Measurements from ENCODE around the gene XIRP2.

DNA sequence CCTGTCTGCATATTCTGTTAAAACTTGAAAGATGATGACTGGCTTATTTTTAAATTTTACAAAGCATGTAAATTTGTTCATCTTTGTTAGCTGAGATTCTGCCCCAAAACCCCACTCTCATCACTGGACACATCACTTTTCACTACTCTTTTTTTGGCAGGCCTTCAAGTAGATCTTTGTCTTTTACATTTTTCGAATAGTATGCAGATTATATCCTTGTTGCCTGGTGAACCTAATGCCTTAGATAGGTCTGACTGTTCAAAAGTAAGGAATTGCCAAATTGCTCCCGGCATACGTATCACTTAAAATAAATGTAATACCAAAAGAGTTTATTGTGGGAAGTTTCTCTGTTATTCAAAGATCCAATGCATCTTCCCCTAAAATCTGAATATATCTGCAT lies 303.3 kb downstream of the XIRP2 start:
- TF ChIP-seq, protein P1, sequence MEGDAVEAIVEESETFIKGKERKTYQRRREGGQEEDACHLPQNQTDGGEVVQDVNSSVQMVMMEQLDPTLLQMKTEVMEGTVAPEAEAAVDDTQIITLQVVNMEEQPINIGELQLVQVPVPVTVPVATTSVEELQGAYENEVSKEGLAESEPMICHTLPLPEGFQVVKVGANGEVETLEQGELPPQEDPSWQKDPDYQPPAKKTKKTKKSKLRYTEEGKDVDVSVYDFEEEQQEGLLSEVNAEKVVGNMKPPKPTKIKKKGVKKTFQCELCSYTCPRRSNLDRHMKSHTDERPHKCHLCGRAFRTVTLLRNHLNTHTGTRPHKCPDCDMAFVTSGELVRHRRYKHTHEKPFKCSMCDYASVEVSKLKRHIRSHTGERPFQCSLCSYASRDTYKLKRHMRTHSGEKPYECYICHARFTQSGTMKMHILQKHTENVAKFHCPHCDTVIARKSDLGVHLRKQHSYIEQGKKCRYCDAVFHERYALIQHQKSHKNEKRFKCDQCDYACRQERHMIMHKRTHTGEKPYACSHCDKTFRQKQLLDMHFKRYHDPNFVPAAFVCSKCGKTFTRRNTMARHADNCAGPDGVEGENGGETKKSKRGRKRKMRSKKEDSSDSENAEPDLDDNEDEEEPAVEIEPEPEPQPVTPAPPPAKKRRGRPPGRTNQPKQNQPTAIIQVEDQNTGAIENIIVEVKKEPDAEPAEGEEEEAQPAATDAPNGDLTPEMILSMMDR (IDR thresholded peaks at IDR 0.05; ENCODE audit: control extremely low read depth in 1 of 3, insufficient read depth in 1 of 3, low read depth in 1 of 3, low read length in 3 of 3) = no peak
- TF ChIP-seq, protein P2, sequence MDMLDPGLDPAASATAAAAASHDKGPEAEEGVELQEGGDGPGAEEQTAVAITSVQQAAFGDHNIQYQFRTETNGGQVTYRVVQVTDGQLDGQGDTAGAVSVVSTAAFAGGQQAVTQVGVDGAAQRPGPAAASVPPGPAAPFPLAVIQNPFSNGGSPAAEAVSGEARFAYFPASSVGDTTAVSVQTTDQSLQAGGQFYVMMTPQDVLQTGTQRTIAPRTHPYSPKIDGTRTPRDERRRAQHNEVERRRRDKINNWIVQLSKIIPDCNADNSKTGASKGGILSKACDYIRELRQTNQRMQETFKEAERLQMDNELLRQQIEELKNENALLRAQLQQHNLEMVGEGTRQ (IDR thresholded peaks at IDR 0.05; ENCODE audit: low read length) = no peak
- TF ChIP-seq CEBPB (IDR thresholded peaks at IDR 0.05; ENCODE audit: low read depth, low read length) (no peak), BRCA1 (IDR thresholded peaks at IDR 0.05; ENCODE audit: low read depth, low read length) (no peak), EGR1 (IDR thresholded peaks at IDR 0.05; ENCODE audit: borderline replicate concordance, low read depth, low read length) (no peak)

Data from H1 (cell line).